GM12878 (cell line): ENCODE measurements around the gene C10orf90. TPM values are rescaled to one million over a fixed set of nuclear protein-coding genes. Genes with fewer than 3 reads are reported as not detected.

Experiments
- ATAC-seq: fragments of 200-7000 bp; cut with Tn5 transposase; 3 replicates; pipeline ENCODE4 v1.9.1; 2020; ENCODE audit warnings: mild to moderate bottlenecking, moderate library complexity
- BruUV-seq: library from RNA; stranded (reverse); fragments of 400-500 nt; replicated peaks from 2 replicates; lab custom pipeline; 2021; lab: Mats Ljungman, UMichigan
- CTCF ChIA-PET: fragments of 300-600 bp; sonication (Branson Sonifier 250); formaldehyde crosslinking; extraction: SDS; loops from one replicate; lab custom pipeline; 2021; ENCODE audit warnings: inconsistent platforms; lab: Yijun Ruan, JAX
- POLR2A ChIA-PET: fragments of 350-600 bp; formaldehyde crosslinking; extraction: SDS; loops from one replicate; lab custom pipeline; 2021; ENCODE audit warnings: inconsistent platforms; lab: Charles Lee
- RAD21 ChIA-PET: fragments of 300-600 bp; sonication (Branson Sonifier 250); formaldehyde crosslinking; loops from one replicate; lab custom pipeline; 2023; ENCODE audit warnings: antibody characterized with exemption; ENCODE audit not compliant: unreplicated experiment; lab: Charles Lee
- SMC1A ChIA-PET: fragments of 300-600 bp; sonication (Branson Sonifier 250); formaldehyde crosslinking; loops from one replicate; lab custom pipeline; 2023; ENCODE audit not compliant: unreplicated experiment, uncharacterized antibody; lab: Charles Lee
- DNase-seq: peaks from one replicate; pipeline ENCODE4 v3.0.0-alpha.2; 2011; ENCODE audit warnings: low read depth, low spot score
- FAIRE-seq: peaks from 3 replicates; lab custom pipeline; 2011; peaks lifted over from hg19 to GRCh38; lab: Jason Lieb, UNC
- H2AFZ ChIP-seq: 2 replicates; pipeline ENCODE4 v1.6.0; 2011; ENCODE audit warnings: low read depth, low read length, control low read depth; ENCODE audit not compliant: control insufficient read depth
- H3K27ac ChIP-seq: 2 replicates; pipeline ENCODE4 v1.5.1; 2011; ENCODE audit warnings: control low read depth; ENCODE audit not compliant: control insufficient read depth, insufficient read depth
- H3K27me3 ChIP-seq, 2 experiments: replicated peaks in 1 of 2; 2 replicates each; pipeline versions ENCODE4 v1.6.0 to v1.6.1; 2011; ENCODE audit warnings: low read length in 1 of 2; ENCODE audit not compliant: control insufficient read depth in 2 of 2, insufficient read depth in 2 of 2
- H3K36me3 ChIP-seq, 2 experiments: 2 replicates each; pipeline ENCODE4 v1.5.1; 2011; ENCODE audit warnings: low read length in 1 of 2; ENCODE audit not compliant: control insufficient read depth in 2 of 2, insufficient read depth in 2 of 2
- H3K4me1 ChIP-seq: 2 replicates; pipeline ENCODE4 v1.6.1; 2011; ENCODE audit warnings: mild to moderate bottlenecking, low read length, moderate library complexity, mixed read lengths; ENCODE audit not compliant: control insufficient read depth, insufficient read depth
- H3K4me2 ChIP-seq: 2 replicates; pipeline ENCODE4 v1.6.0; 2011; ENCODE audit warnings: control low read depth; ENCODE audit not compliant: control insufficient read depth, insufficient read depth
- H3K4me3 ChIP-seq: fragments of 200-600 bp; sonication (generic); 2 replicates; pipeline ENCODE4 v1.5.1; 2016
- H3K79me2 ChIP-seq: 2 replicates; pipeline ENCODE4 v1.6.0; 2011; ENCODE audit warnings: low read length; ENCODE audit not compliant: control insufficient read depth, insufficient read depth
- H3K9ac ChIP-seq: 2 replicates; pipeline ENCODE4 v1.8.0; 2011; ENCODE audit warnings: low read length, control low read depth, mixed read lengths; ENCODE audit not compliant: control insufficient read depth, insufficient read depth
- H3K9me3 ChIP-seq: replicated peaks from 3 replicates; pipeline ENCODE4 v1.5.1; 2011; ENCODE audit warnings: mild to moderate bottlenecking, low read length; ENCODE audit not compliant: control insufficient read depth, insufficient read depth
- H4K20me1 ChIP-seq: 2 replicates; pipeline ENCODE4 v1.6.0; 2011; ENCODE audit not compliant: control insufficient read depth, insufficient read depth
- CBX5 ChIP-seq: sonication (generic); IDR thresholded peaks from 2 replicates; pipeline ENCODE4 v1.6.1; 2016; ENCODE audit warnings: low read depth, moderate library complexity, mild to moderate bottlenecking, inconsistent platforms
- MAX ChIP-seq: IDR thresholded peaks from 2 replicates; pipeline ENCODE4 v1.6.1; 2012; ENCODE audit warnings: low read depth, low read length, improper control_type of control experiment
- NFXL1 ChIP-seq: fragments of 450-650 bp; IDR thresholded peaks from 2 replicates; pipeline ENCODE4 v1.6.1; 2017; ENCODE audit warnings: antibody characterized with exemption, mild to moderate bottlenecking, borderline replicate concordance
- NR2C2 ChIP-seq: IDR thresholded peaks from 2 replicates; pipeline ENCODE4 v1.6.1; 2011; ENCODE audit warnings: borderline replicate concordance, low read depth; ENCODE audit not compliant: control insufficient read depth, insufficient read length
- WGBS: methylation state at CpG from one replicate; pipeline ENCODE4 v1.1.6; 2016; ENCODE audit warnings: low lambda C conversion rate; ENCODE audit not compliant: insufficient replicate concordance, insufficient coverage; ENCODE audit errors: missing lambda C conversion rate; 5-methylcytosine and 5-hydroxymethylcytosine counted together
- in situ Hi-C: fragments of 300-500 bp; cut with MboI; formaldehyde crosslinking; loops from 9 replicates; pipeline ENCODE4 v1.14.3; 2018; ENCODE audit warnings: mixed read lengths
- intact Hi-C: fragments of 100-400 bp; cut with micrococcal nuclease; formaldehyde crosslinking; loops from one replicate; pipeline ENCODE4 v1.14.2; 2022; ENCODE audit not compliant: unreplicated experiment
- polyA plus RNA-seq, 11 experiments: library from polyadenylated mRNA; depleted of rRNA in 4 of 11; unstranded in 6 of 11; stranded (reverse) in 5 of 11; fragments of >200 nt; fragmentation: Nextera tagmentation in 4 of 11; fragmentation: Illumina TruSeq in 1 of 11; extraction: Ambion mirVana in 4 of 11; extraction: Trizol in 1 of 11; gene quantifications; 1 replicate in 1 of 11; 2 replicates in 10 of 11; pipeline versions ENCODE4 v1.2.1 to v1.2.3, GENCODE V29; 2011 to 2016; ENCODE audit warnings: inconsistent platforms in 2 of 11, missing spikeins in 2 of 11, low read depth in 1 of 11
- total RNA-seq, 4 experiments: library from RNA; depleted of rRNA in 3 of 4; stranded (reverse); fragments of >200 nt in 3 of 4; fragmentation: Illumina TruSeq in 1 of 4; extraction: Trizol in 1 of 4; gene quantifications; 2 replicates each; pipeline versions ENCODE4 v1.2.1 to v1.2.3, GENCODE V29; 2013 to 2021

Gene C10orf90
- total and polyA plus RNA-seq, 10 of the 15 experiments (the other 5 are each of a cell fraction or from before 2014, with no cell fraction given), result 0.04 TPM; not detected in 9

- DNase-seq (no peak), ATAC-seq (no peak), FAIRE-seq (no peak)
- RAD21 ChIA-PET, result no interaction called here
- Histone ChIP-seq H3K79me2 (no peaks in the 10 kb centered on the region), H3K36me3 (no peaks in the 10 kb centered on the region), H3K9me3 (no peaks in the 10 kb centered on the region), H3K9ac (no peak overlapping the region), H3K4me2 (no peak overlapping the region), H3K27ac (no peak overlapping the region), H2AFZ (no peak overlapping the region), H3K4me1 (no peaks in the 10 kb centered on the region), H3K4me3 (no peak overlapping the region), H4K20me1 (no peaks in the 10 kb centered on the region), H3K27me3 (no peaks in the 10 kb centered on the region)
- SMC1A ChIA-PET, result no interaction called here
- in situ Hi-C loops, result no loop called here
- POLR2A ChIA-PET, result no interaction called here
- WGBS, result 2% methylated on average over 7 of the region's 7 CpGs
- intact Hi-C loops, result no loop called here
- CTCF ChIA-PET, result no interaction called here
- TF ChIP-seq NFXL1 (no peak), CBX5 (no peak)
- no TSS peak for BruUV-seq
Measured at GRCh38 chr10:126519992-126520391, 150.5 kb downstream of the C10orf90 start.

GRCh38 chr10:126519185-126519584 lies 151.3 kb downstream of the C10orf90 start:
- in situ Hi-C loops, result no loop called here
- Histone ChIP-seq H3K9ac (no peak overlapping the region), H3K4me3 (no peak overlapping the region), H3K27ac (no peak overlapping the region), H2AFZ (no peak overlapping the region), H3K27me3 (no peaks in the 10 kb centered on the region), H3K4me2 (no peak overlapping the region), H3K4me1 (no peaks in the 10 kb centered on the region), H3K9me3 (no peaks in the 10 kb centered on the region), H3K79me2 (no peaks in the 10 kb centered on the region), H4K20me1 (no peaks in the 10 kb centered on the region), H3K36me3 (no peaks in the 10 kb centered on the region)
- RAD21 ChIA-PET, result no interaction called here
- CTCF ChIA-PET, result no interaction called here
- no peak for FAIRE-seq
- no TSS peak for BruUV-seq
- TF ChIP-seq MAX (no peak), NR2C2 (no peak)
- DNase-seq, result no peak
- no peak for ATAC-seq
- intact Hi-C loops, result no loop called here
- POLR2A ChIA-PET, result no interaction called here
- WGBS, result 41% methylated on average over 2 of the region's 2 CpGs
- SMC1A ChIA-PET, result no interaction called here
